Measurements from ENCODE around the gene EDN3.

The EDN3 gene, protein sequence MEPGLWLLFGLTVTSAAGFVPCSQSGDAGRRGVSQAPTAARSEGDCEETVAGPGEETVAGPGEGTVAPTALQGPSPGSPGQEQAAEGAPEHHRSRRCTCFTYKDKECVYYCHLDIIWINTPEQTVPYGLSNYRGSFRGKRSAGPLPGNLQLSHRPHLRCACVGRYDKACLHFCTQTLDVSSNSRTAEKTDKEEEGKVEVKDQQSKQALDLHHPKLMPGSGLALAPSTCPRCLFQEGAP
- total RNA-seq, result 0 to 0.06 reads per million in 2 experiments

DNA sequence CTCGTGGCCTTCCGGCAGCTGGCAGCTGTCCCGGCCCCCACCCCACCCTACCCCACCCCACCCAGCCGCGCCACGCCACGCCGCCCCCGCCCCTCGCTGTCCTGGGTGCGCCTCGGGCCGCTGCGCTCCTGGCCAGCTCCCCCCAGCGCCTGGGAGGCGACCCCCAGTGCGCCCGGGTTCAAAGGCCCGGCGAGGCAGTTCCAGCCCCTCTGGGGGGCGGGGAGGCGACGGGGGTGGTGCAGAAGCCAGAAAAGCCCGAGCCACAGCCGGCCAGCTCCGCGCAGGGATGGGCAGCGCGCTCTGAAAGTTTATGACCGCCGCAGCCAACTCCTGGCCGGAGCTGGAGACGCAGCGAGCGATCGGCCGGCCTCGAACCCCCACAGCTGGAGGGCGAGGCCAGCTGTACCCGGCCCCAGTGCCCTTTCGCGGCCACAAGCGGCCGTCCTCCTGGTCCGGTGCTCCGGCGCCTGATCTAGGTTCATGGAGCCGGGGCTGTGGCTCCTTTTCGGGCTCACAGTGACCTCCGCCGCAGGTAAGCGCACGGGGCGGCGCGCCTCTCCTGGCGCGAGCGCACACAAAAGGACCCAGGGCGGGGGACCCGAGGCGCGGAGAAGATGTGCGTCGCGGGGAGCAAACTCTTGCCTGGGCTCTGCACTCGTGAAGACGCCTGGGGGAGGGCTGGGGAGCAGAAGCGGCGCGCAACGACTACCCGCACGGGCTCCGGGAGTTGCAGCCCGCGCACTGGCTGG is at the start of gene EDN3:
Gene EDN3 (plus strand): TSS at position 279 of the 749 bp plus-strand sequence. CDS start 202 bp downstream, at position 481.
- no peak for DNase-seq (ENCODE audit: low read depth)

- DNase-seq (ENCODE audit: low read depth), result no peak
These were observed 47.1 kb upstream of the EDN3 start for GRCh38 chr20:59253325-59253724.

- DNase-seq (ENCODE audit: low read depth), result no peak
These were observed 46.6 kb upstream of the EDN3 start for GRCh38 chr20:59253779-59254319.

GRCh38 chr20:59255256-59255655 is 45.2 kb upstream of the EDN3 start:
- no peak for DNase-seq (ENCODE audit: low read depth)

DNA sequence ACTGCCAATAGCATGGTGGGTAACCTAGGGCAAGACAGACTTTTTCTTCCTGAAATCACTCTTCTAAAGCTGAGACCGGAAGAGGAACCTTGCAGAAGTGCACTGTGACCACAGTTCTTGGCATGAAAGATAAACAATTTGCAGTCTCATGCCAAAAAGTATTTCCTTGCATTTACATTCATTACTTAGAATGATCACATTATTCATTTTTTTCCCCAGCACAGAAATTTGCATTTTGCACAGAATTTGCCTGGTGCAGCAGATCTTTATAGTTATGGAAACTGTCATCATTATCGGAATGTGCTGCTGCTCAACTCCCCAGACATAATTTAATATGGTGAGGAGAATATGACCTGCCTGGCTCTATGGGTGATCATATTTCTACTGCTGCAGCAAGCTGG is 42.2 kb upstream of the EDN3 start:
- no peak for DNase-seq (ENCODE audit: low read depth)

DNA sequence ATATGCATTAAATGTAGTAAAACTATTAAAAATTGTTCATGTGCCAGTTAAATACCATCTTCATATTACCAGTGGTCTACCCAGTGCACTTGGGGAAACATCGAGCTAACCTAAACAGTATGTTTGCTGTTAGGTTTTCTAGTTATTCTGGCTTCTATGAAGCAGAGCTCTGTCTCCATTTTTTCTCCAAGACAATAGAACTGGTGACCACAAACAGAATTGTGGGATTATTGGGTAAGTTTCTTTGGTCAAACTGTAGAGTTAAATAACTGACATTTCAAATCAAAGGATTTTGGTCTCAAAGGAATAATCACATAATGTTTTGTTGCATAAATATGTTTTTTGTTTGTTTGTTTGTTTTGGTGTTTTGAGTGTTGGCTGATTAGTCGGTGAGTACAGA is 40.5 kb upstream of the EDN3 start:
- no peak for DNase-seq (ENCODE audit: low read depth)

DNA sequence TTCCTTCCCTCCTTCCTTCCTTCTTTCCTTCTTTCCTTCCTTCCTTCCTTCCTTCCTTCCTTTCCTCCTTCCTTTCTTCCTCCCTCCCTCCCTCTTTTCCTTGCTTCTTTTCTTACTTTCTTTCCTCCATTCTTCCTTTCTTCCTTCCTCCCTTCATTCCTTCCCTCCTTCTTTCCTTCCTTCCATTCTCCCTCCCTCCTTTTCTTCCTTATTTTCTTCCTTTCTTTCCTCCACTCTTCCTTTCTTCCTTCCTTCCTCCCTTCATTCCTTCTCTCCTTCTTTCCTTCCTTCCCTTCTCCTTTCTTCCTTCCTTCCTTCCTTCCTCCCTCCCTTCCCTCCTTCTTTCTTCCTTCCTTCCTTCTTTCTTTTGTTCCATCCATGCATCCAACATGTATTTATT is 35.1 kb upstream of the EDN3 start:
- DNase-seq (ENCODE audit: low read depth), result no peak

- DNase-seq (ENCODE audit: low read depth), result no peak
These were observed 31.5 kb upstream of the EDN3 start for GRCh38 chr20:59268870-59269269.

- DNase-seq (ENCODE audit: low read depth), result no peak
These were observed 30.9 kb upstream of the EDN3 start for GRCh38 chr20:59269411-59270025.

DNA sequence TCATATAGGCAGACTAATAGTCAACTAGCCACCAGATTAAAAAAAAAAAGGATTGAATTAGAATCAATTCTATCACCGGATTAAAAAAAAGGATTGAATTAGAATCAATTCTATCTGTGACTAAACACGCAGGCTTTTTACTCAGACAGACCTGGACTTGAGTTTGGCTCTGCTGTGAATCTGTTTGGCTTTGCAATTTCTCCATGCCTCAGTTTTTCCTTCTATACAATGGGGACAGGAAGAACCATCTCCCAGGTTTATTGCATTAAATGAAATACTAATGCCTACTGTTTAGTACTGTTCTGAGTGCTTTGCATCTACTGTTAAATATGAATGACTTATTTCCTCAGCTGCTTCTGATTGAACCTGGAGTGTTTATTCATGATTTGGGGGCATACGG is 30.0 kb upstream of the EDN3 start:
- no peak for DNase-seq (ENCODE audit: low read depth)

DNA sequence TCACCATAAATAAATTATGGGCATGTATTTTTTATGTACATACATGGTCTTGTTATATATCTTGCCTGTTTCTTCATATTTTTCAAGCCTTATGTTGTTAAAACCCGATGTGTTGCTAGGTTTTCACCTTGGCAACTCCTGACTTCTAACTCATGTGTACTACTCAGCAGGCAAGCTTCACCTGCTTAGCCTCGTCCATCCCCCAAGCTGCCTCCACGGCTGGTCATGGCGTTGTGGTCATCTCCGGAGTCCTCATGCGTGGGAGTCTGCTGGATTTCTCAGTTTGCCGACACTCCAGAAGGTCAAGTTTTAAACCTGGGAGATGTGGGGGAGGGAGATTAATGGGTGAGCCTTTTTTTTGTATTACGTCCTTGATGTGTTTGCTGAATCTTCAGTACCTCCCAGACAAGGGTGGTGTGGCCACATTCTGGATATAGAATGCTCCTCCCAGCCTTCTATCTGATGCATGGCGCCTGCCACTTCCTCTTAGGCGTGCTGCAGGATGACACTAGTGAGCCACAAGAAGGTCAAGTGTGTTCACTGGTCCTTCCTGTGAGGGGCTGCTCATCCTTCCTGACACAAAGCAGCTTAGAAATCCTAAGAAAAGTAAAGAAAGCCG is 26.6 kb upstream of the EDN3 start:
- no peak for DNase-seq (ENCODE audit: low read depth)

DNA sequence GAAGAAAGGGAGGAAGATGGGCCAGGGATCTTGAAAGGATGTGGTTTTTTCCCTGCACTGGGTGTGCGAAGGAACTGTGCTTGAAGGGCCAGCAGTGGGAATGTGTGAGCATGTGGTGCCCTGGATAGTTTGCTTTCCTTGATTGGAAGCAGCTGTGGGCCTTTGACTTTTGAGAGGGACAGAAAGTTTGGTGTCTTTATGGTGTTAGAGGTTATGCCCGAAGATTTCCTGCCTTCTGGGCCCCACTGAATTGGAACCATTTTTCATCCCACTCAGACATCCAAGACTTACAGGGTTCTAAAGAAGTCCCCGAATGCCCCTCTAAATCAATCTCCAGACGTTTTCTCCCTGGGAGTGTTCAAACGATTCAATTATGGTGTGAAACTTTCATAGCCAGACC is 23.5 kb upstream of the EDN3 start:
- no peak for DNase-seq (ENCODE audit: low read depth)

DNA sequence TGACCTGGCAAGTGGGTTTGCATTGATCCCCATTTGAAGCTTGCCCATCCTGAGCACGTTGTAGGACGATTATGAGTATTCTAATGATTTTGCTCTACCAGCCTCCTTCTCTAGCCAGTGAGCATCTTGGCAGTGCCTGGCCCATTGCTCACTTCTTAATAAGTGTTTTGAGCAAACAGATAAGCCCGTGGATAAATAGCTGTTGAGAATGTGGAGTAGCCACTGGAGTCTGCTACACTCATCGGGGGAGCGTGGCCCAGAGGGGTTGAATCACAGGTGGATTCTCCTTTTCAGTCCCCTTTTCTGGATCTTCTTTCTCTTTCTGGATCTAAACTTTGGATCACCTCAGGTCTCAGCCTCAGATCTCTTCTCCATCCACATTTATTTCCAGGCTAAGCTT is 15.9 kb upstream of the EDN3 start:
- no peak for DNase-seq (ENCODE audit: low read depth)

GRCh38 chr20:59289994-59290393 is 10.4 kb upstream of the EDN3 start:
- no peak for DNase-seq (ENCODE audit: low read depth)

DNA sequence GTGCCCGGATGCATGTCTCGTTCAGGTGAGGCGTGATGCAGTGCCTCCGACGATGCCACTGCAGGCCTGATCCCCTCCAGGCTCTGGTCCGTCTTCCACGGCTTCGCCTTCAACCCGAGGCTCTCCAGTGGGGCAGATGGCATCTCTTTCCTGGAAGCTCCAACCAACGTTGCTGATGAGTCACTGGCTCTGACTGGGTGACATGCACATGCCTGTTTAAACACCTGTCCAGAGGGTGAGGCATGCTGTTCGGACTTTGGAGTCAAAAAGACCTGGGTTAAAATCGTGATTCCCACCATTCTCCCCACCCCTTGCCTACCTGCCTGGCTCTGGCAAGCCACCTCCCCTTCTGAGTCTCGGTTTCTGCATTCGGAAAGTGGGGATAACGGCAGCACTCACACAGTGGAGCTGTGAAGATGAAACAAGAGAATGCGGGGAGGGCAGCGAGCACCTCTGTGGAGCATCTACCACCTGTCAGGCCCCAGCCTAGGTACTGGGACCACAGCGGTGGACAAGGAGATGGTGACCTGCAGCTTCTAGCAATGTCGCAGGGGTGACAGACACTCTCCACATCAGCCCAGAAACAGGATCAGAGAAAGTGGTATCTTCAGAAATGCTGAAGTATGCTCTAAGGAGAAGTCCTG is 8.5 kb upstream of the EDN3 start:
- DNase-seq (ENCODE audit: low read depth), result no peak

DNA sequence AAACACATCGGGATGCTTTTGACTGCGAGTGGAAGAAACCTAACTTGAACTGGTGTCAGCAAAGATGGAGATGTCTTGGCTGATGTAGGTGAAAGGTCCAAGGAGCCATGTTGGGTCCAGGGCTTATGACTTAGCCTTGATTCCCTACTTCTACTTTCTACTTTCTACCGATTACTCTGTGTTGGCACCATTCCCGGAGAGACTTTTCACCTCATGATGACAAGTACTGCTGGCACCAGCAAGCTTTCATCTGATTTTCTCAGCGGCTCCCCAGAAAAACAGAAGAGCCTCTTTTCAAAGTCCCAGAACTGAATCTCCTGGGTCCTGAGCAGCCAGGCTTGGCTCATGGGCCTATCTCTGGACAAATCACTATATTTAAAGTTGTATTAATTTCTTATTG is 4.9 kb upstream of the EDN3 start:
- no peak for DNase-seq (ENCODE audit: low read depth)

- no peak for DNase-seq (ENCODE audit: low read depth)
These were observed 2.7 kb upstream of the EDN3 start for GRCh38 chr20:59297686-59298085.

- no peak for DNase-seq (ENCODE audit: low read depth)
These were observed 472 bp upstream of the EDN3 start for GRCh38 chr20:59299945-59300332.

DNA sequence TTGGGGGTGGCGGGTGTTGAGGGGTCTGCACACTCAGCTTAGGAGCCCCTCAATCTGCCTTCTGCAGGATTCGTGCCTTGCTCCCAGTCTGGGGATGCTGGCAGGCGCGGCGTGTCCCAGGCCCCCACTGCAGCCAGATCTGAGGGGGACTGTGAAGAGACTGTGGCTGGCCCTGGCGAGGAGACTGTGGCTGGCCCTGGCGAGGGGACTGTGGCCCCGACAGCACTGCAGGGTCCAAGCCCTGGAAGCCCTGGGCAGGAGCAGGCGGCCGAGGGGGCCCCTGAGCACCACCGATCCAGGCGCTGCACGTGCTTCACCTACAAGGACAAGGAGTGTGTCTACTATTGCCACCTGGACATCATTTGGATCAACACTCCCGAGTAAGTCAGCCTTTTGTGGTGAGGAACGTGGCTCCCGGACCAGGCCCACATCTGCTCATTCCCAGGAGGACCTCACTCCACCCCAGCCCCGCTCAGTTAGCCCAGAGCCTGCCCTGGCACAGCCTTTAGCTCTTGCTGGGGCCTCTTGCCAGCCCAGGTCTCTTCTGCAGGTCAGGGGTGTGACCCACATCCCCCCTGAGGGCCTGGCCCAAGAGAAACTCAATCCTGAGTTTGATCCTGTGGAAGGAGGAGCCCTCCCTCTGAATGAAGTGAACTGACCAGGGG is 1.1 kb downstream of the EDN3 start:
- no peak for DNase-seq (ENCODE audit: low read depth)

GRCh38 chr20:59305908-59306655 is 5.7 kb downstream of the EDN3 start:
- DNase-seq (ENCODE audit: low read depth), result no peak

GRCh38 chr20:59307270-59307669 is 6.9 kb downstream of the EDN3 start:
- no peak for DNase-seq (ENCODE audit: low read depth)

Data from T follicular helper cell (primary cell).